ENCODE data around the gene UFC1. TPM values are rescaled to one million over a fixed set of nuclear protein-coding genes. Genes with fewer than 3 reads are reported as not detected.

Gene UFC1
- total RNA-seq, 2 donors from 2014 or later = 91.4 to 97.9 TPM

- H3K9me3 Mint-ChIP-seq = no peaks in the 10 kb centered on the region
- peaks cover 5 to 6% of the 10 kb centered on the region in 2 donors for H3K36me3 Mint-ChIP-seq (ENCODE audit: insufficient read depth in 2 of 2)
- H3K27ac Mint-ChIP-seq = peak overlapping the region; percentile 94
- peaks cover 28% of the 10 kb centered on the region for H3K4me1 Mint-ChIP-seq (ENCODE audit: low read depth)
- DNase-seq (no peak), ATAC-seq (replicated peaks in 1 of 2) (peak in 1 of 2 donors; percentile 1)
- no peaks in the 10 kb centered on the region for H3K27me3 Mint-ChIP-seq (ENCODE audit: low read depth)
- H3K4me3 Mint-ChIP-seq = peak overlapping the region; percentile 89 to 94
Measured at GRCh38 chr1:161153176-161153575, 602 bp upstream of the UFC1 start.

GRCh38 chr1:161157867-161158266 is 4.1 kb downstream of the UFC1 start:
- Mint-ChIP-seq H3K4me3 (peak overlapping the region in 1 of 2 donors; percentile 59), H3K27me3 (ENCODE audit: low read depth) (no peaks in the 10 kb centered on the region), H3K36me3 (ENCODE audit: insufficient read depth in 2 of 2) (peaks cover 6 to 8% of the 10 kb centered on the region in 2 donors), H3K4me1 (ENCODE audit: low read depth) (peaks cover 68% of the 10 kb centered on the region), H3K9me3 (no peaks in the 10 kb centered on the region), H3K27ac (peak overlapping the region; percentile 20)
- ATAC-seq (replicated peaks in 1 of 2) (no peak), DNase-seq (no peak)

- peaks cover 6 to 11% of the 10 kb centered on the region in 2 donors for H3K36me3 Mint-ChIP-seq (ENCODE audit: insufficient read depth in 2 of 2)
- ATAC-seq (replicated peaks in 1 of 2) = no peak
- H3K4me3 Mint-ChIP-seq = peak overlapping the region; percentile 79 to 82
- H3K27ac Mint-ChIP-seq = no peak overlapping the region
- H3K9me3 Mint-ChIP-seq = no peaks in the 10 kb centered on the region
- H3K4me1 Mint-ChIP-seq (ENCODE audit: low read depth) = peaks cover 69% of the 10 kb centered on the region
- DNase-seq = no peak
- H3K27me3 Mint-ChIP-seq (ENCODE audit: low read depth) = no peaks in the 10 kb centered on the region
Measured at GRCh38 chr1:161158316-161159010, 4.7 kb downstream of the UFC1 start.

GRCh38 chr1:161159087-161159912 is 5.5 kb downstream of the UFC1 start, which contains the start of gene USP21:
USP21 (plus strand) TSS chr1:161159500; CDS start chr1:161160641, 1,141 bp downstream.
- ATAC-seq (replicated peaks in 1 of 2) (peak; percentile 92 to 94), DNase-seq (peak; percentile 94)
- peak within 1 kb of the TSS; percentile 79 to 82 for H3K4me3 Mint-ChIP-seq
- no peaks in the 10 kb centered on the region for H3K27me3 Mint-ChIP-seq (ENCODE audit: low read depth)
- H3K9me3 Mint-ChIP-seq = no peaks in the 10 kb centered on the region
- peaks cover 72% of the 10 kb centered on the region for H3K4me1 Mint-ChIP-seq (ENCODE audit: low read depth)
- peak within 1 kb of the TSS; percentile 77 for H3K27ac Mint-ChIP-seq
- H3K36me3 Mint-ChIP-seq (ENCODE audit: insufficient read depth in 2 of 2) = peaks cover 2 to 13% of the 10 kb centered on the region in 2 donors

- Mint-ChIP-seq H3K27ac (peak overlapping the region; percentile 72), H3K4me1 (ENCODE audit: low read depth) (peaks cover 68% of the 10 kb centered on the region), H3K36me3 (ENCODE audit: insufficient read depth in 2 of 2) (peaks cover 2 to 15% of the 10 kb centered on the region in 2 donors), H3K27me3 (ENCODE audit: low read depth) (no peaks in the 10 kb centered on the region), H3K4me3 (peak overlapping the region; percentile 79 to 82), H3K9me3 (no peaks in the 10 kb centered on the region)
- ATAC-seq (replicated peaks in 1 of 2) = no peak
- no peak for DNase-seq
Measured at GRCh38 chr1:161159913-161160243, 6.1 kb downstream of the UFC1 start.

GRCh38 chr1:161160671-161161145 is 6.9 kb downstream of the UFC1 start:
- ATAC-seq (replicated peaks in 1 of 2) (no peak), DNase-seq (no peak)
- Mint-ChIP-seq H3K27me3 (ENCODE audit: low read depth) (no peaks in the 10 kb centered on the region), H3K4me1 (ENCODE audit: low read depth) (peaks cover 67% of the 10 kb centered on the region), H3K4me3 (peak overlapping the region; percentile 79 to 82), H3K36me3 (ENCODE audit: insufficient read depth in 2 of 2) (peaks cover 0 to 16% of the 10 kb centered on the region in 2 donors), H3K27ac (no peak overlapping the region), H3K9me3 (no peaks in the 10 kb centered on the region)

- peaks cover 0 to 16% of the 10 kb centered on the region in 2 donors for H3K36me3 Mint-ChIP-seq (ENCODE audit: insufficient read depth in 2 of 2)
- no peak overlapping the region for H3K27ac Mint-ChIP-seq
- ATAC-seq (replicated peaks in 1 of 2) (no peak), DNase-seq (no peak)
- H3K27me3 Mint-ChIP-seq (ENCODE audit: low read depth) = no peaks in the 10 kb centered on the region
- H3K4me1 Mint-ChIP-seq (ENCODE audit: low read depth) = peaks cover 66% of the 10 kb centered on the region
- H3K9me3 Mint-ChIP-seq = no peaks in the 10 kb centered on the region
- peak overlapping the region in 1 of 2 donors; percentile 6 for H3K4me3 Mint-ChIP-seq
Measured at GRCh38 chr1:161161652-161162051, 7.9 kb downstream of the UFC1 start.

- no peak for ATAC-seq (replicated peaks in 1 of 2)
- Mint-ChIP-seq H3K27me3 (ENCODE audit: low read depth) (no peaks in the 10 kb centered on the region), H3K27ac (no peak overlapping the region), H3K36me3 (ENCODE audit: insufficient read depth in 2 of 2) (peaks cover 0 to 19% of the 10 kb centered on the region in 2 donors), H3K4me3 (peak overlapping the region in 1 of 2 donors; percentile 6), H3K4me1 (ENCODE audit: low read depth) (peaks cover 70% of the 10 kb centered on the region), H3K9me3 (no peaks in the 10 kb centered on the region)
- no peak for DNase-seq
Measured at GRCh38 chr1:161162052-161162451, 8.3 kb downstream of the UFC1 start.

GRCh38 chr1:161162806-161163205 is 9.0 kb downstream of the UFC1 start:
- H3K36me3 Mint-ChIP-seq (ENCODE audit: insufficient read depth in 2 of 2) = peaks cover 0 to 19% of the 10 kb centered on the region in 2 donors
- DNase-seq (no peak), ATAC-seq (replicated peaks in 1 of 2) (no peak)
- H3K27ac Mint-ChIP-seq = peak overlapping the region; percentile 27
- H3K27me3 Mint-ChIP-seq (ENCODE audit: low read depth) = no peaks in the 10 kb centered on the region
- peaks cover 77% of the 10 kb centered on the region for H3K4me1 Mint-ChIP-seq (ENCODE audit: low read depth)
- no peak overlapping the region for H3K4me3 Mint-ChIP-seq
- H3K9me3 Mint-ChIP-seq = no peaks in the 10 kb centered on the region

GRCh38 chr1:161163793-161164192 is 10.0 kb downstream of the UFC1 start:
- no peak overlapping the region for H3K4me3 Mint-ChIP-seq
- H3K4me1 Mint-ChIP-seq (ENCODE audit: low read depth) = peaks cover 74% of the 10 kb centered on the region
- H3K36me3 Mint-ChIP-seq (ENCODE audit: insufficient read depth in 2 of 2) = peaks cover 0 to 14% of the 10 kb centered on the region in 2 donors

GRCh38 chr1:161164901-161165610 is 11.3 kb downstream of the UFC1 start:
- no peaks in the 10 kb centered on the region for H3K27me3 Mint-ChIP-seq (ENCODE audit: low read depth)
- peaks cover 0 to 13% of the 10 kb centered on the region in 2 donors for H3K36me3 Mint-ChIP-seq (ENCODE audit: insufficient read depth in 2 of 2)
- peak overlapping the region; percentile 35 for H3K27ac Mint-ChIP-seq
- H3K4me3 Mint-ChIP-seq = peak overlapping the region; percentile 49 to 92
- no peak for ATAC-seq (replicated peaks in 1 of 2)
- no peaks in the 10 kb centered on the region for H3K9me3 Mint-ChIP-seq
- no peak for DNase-seq
- peaks cover 67% of the 10 kb centered on the region for H3K4me1 Mint-ChIP-seq (ENCODE audit: low read depth)

More at GRCh38 chr1:161163793-161164192, 10.0 kb downstream of the UFC1 start:
- no peaks in the 10 kb centered on the region for H3K9me3 Mint-ChIP-seq
- H3K27ac Mint-ChIP-seq = no peak overlapping the region
- DNase-seq (no peak), ATAC-seq (replicated peaks in 1 of 2) (no peak)
- H3K27me3 Mint-ChIP-seq (ENCODE audit: low read depth) = no peaks in the 10 kb centered on the region

GRCh38 chr1:161165742-161166668 is 12.2 kb downstream of the UFC1 start, which contains the start of gene PPOX:
PPOX (plus strand) TSS chr1:161166426; CDS start chr1:161166848, 422 bp downstream.
- peak; percentile 93 to 97 for DNase-seq
- Mint-ChIP-seq H3K27me3 (ENCODE audit: low read depth) (no peaks in the 10 kb centered on the region), H3K9me3 (no peaks in the 10 kb centered on the region), H3K4me3 (peak within 1 kb of the TSS; percentile 92 to 96), H3K27ac (peak within 1 kb of the TSS; percentile 92), H3K4me1 (ENCODE audit: low read depth) (peaks cover 58% of the 10 kb centered on the region), H3K36me3 (ENCODE audit: insufficient read depth in 2 of 2) (peaks cover 0 to 13% of the 10 kb centered on the region in 2 donors)
- peak; percentile 95 for ATAC-seq (replicated peaks in 1 of 2)
